BE2C (cell line): ENCODE measurements around the gene CACNG1. TPM values are rescaled to one million over a fixed set of nuclear protein-coding genes. Genes with fewer than 3 reads are reported as not detected.

Experiments
- DNase-seq: peaks from one replicate; pipeline ENCODE4 v3.0.0-alpha.2; 2020
- H3K27me3 ChIP-seq: fragments of 250-450 bp; sonication (Bioruptor Pico); 2 replicates; pipeline ENCODE4 v1.5.1; 2020; ENCODE audit warnings: mild to moderate bottlenecking
- H3K36me3 ChIP-seq: fragments of 250-450 bp; sonication (Bioruptor Pico); 2 replicates; pipeline ENCODE4 v1.5.1; 2020; ENCODE audit warnings: mild to moderate bottlenecking
- H3K4me1 ChIP-seq: fragments of 250-450 bp; sonication (Bioruptor Pico); 2 replicates; pipeline ENCODE4 v1.5.1; 2020
- H3K4me3 ChIP-seq: 2 replicates; pipeline ENCODE4 v1.5.1; 2011; ENCODE audit warnings: low read depth, low read length
- H3K9me3 ChIP-seq: fragments of 250-450 bp; sonication (Bioruptor Pico); 2 replicates; pipeline ENCODE4 v1.5.1; 2020
- CTCF ChIP-seq: IDR thresholded peaks from 2 replicates; pipeline ENCODE4 v1.5.1; 2012; ENCODE audit warnings: mild to moderate bottlenecking, low read depth, low read length
- polyA plus RNA-seq: library from polyadenylated mRNA; unstranded; fragments of >200 nt; gene quantifications from one replicate; pipeline ENCODE4 v1.2.1, GENCODE V29; 2012; ENCODE audit warnings: low read depth, missing spikeins; ENCODE audit not compliant: insufficient read length, insufficient read depth

CACNG1 gene
- polyA plus RNA-seq: not detected

DNA sequence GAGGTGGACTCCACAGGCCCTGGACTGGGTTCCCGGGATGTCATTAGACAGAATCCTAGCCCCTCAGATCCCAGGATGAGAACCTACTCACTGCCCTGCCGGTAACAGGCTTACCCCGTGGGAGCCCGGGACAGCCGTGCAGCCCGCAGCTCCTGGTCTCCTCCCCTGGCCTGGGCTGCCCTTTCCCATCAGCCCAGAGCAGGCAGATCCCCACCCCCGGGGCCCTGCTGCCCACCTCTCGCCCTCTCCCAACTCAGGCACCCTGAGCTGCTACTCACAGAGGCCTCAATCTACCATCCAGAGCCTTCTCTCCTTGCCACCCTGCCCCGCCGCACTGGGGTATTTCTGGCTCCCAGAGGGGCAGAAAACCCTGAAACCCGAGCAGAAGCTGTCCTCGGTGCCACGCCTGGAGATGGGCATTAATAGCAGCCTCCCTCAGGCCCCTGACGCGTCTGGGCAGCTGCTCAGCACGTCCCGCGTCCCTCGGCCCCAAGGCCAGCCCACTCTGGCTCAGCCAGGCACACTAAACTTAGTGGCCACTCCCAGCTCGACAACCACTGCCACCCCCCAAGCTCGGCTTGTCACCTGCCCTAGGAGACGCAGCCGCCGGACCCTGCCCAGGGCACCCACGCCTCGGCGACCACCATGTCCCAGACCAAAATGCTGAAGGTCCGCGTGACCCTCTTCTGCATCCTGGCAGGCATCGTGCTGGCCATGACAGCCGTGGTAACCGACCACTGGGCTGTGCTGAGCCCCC lies at the start of gene CACNG1:
CACNG1 (plus strand) TSS at position 539 of the 757 bp plus-strand sequence; CDS start at position 646, 107 bp downstream.
- DNase-seq: no peak

GRCh38 chr17:66994930-66995535 lies 49.3 kb upstream of the CACNG1 start:
- no peak overlapping the region for H3K4me3 ChIP-seq

More for the DNA sequence above, at the start of gene CACNG1:
- peaks cover 4% of the 10 kb centered on the region for H3K4me1 ChIP-seq
- no peak within 1 kb of the TSS for H3K4me3 ChIP-seq
- H3K36me3 ChIP-seq: no peaks in the 10 kb centered on the region; the same call in 1 of the 2 replicates
- no peak for TF ChIP-seq CTCF
- H3K27me3 ChIP-seq: no peaks in the 10 kb centered on the region
- peaks cover 10% of the 10 kb centered on the region for H3K9me3 ChIP-seq

GRCh38 chr17:66995944-66996343 lies 48.4 kb upstream of the CACNG1 start:
- no peak for DNase-seq
- Histone ChIP-seq H3K36me3 (peaks cover 6% of the 10 kb centered on the region), H3K9me3 (no peaks in the 10 kb centered on the region), H3K4me3 (no peak overlapping the region), H3K27me3 (no peaks in the 10 kb centered on the region), H3K4me1 (no peaks in the 10 kb centered on the region; the same call in 1 of the 2 replicates)
- no peak for TF ChIP-seq CTCF

More at GRCh38 chr17:66994930-66995535, 49.3 kb upstream of the CACNG1 start:
- H3K36me3 ChIP-seq: peaks cover 3% of the 10 kb centered on the region; the same call in 1 of the 2 replicates
- no peak for TF ChIP-seq CTCF
- DNase-seq: no peak
- no peaks in the 10 kb centered on the region; the same call in 1 of the 2 replicates for H3K4me1 ChIP-seq
- H3K9me3 ChIP-seq: no peaks in the 10 kb centered on the region
- no peaks in the 10 kb centered on the region for H3K27me3 ChIP-seq

GRCh38 chr17:66996926-66997325 lies 47.4 kb upstream of the CACNG1 start:
- Histone ChIP-seq H3K36me3 (peaks cover 2% of the 10 kb centered on the region; the same call in 1 of the 2 replicates), H3K27me3 (no peaks in the 10 kb centered on the region), H3K4me3 (no peak overlapping the region), H3K9me3 (no peaks in the 10 kb centered on the region), H3K4me1 (no peaks in the 10 kb centered on the region; the same call in 1 of the 2 replicates)
- no peak for DNase-seq
- TF ChIP-seq CTCF: no peak

DNA sequence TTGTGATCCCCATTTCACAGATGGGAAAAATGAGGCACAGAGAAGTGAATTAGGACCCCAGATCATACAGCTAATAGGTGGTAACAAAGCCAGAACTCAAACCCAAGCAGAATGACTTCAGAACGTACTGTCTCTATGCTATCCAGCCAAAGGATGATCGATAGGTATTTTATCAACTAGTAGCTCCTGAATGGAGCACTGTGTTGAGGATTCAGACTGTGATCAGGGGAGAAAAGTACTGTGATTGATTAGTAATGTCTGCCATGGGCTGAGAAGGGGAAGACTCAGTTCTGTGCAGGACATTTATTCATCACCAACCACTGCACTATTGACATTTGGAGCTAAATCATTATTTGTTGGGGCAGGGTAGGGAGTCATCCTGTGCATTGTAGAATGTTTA lies 41.1 kb upstream of the CACNG1 start:
- no peak for TF ChIP-seq CTCF
- Histone ChIP-seq H3K36me3 (peaks cover 2% of the 10 kb centered on the region; the same call in 1 of the 2 replicates), H3K27me3 (no peaks in the 10 kb centered on the region), H3K4me1 (no peaks in the 10 kb centered on the region), H3K9me3 (no peaks in the 10 kb centered on the region), H3K4me3 (no peak overlapping the region)
- no peak for DNase-seq

DNA sequence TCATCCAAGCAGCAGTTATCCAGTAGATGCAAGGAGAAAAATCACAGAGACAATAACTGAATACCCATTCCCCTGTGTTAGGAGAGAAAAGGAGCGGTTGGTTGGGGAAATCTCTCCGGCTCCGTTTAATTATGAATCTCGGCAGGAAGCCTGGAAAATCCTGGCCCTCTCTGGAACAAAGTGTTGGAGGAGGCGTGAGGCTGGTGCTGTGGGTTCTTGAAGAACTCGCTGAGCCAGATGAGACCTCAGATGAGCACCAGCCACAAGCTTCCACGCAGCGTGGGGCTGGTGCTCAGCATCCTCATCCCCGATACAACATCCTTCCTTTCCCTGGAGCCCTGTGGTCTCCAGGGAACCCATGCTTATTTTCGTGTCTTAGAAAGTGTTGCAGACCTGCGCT lies 40.2 kb upstream of the CACNG1 start:
- H3K9me3 ChIP-seq: no peaks in the 10 kb centered on the region
- no peak overlapping the region for H3K4me3 ChIP-seq
- H3K4me1 ChIP-seq: no peaks in the 10 kb centered on the region
- peaks cover 2% of the 10 kb centered on the region for H3K36me3 ChIP-seq
- no peak for TF ChIP-seq CTCF
- no peak for DNase-seq
- H3K27me3 ChIP-seq: no peaks in the 10 kb centered on the region
